Measurements from ENCODE around the gene SMG6.

The SMG6 gene

GRCh38 chr17:2044263-2044894 lies 259.2 kb downstream of the SMG6 start:
- no peak overlapping the region for H3K4me3 ChIP-seq (ENCODE audit: low read length)
- DNase-seq (ENCODE audit: low read depth) = no peak
- TF ChIP-seq CTCF (conservative IDR thresholded peaks at IDR 0.05; ENCODE audit: low read depth, low read length) = no peak

GRCh38 chr17:2043785-2044184 lies 259.8 kb downstream of the SMG6 start:
- no peak overlapping the region for H3K4me3 ChIP-seq (ENCODE audit: low read length)
- TF ChIP-seq CTCF (conservative IDR thresholded peaks at IDR 0.05; ENCODE audit: low read depth, low read length) = no peak
- DNase-seq (ENCODE audit: low read depth) = no peak

GRCh38 chr17:2042933-2043332 lies 260.7 kb downstream of the SMG6 start:
- no peak for TF ChIP-seq CTCF (conservative IDR thresholded peaks at IDR 0.05; ENCODE audit: low read depth, low read length)
- no peak for DNase-seq (ENCODE audit: low read depth)
- H3K4me3 ChIP-seq (ENCODE audit: low read length) = peak overlapping the region; percentile 86

GRCh38 chr17:2042390-2042847 lies 261.2 kb downstream of the SMG6 start:
- TF ChIP-seq CTCF (conservative IDR thresholded peaks at IDR 0.05; ENCODE audit: low read depth, low read length) = peak; percentile 58
- peak overlapping the region; percentile 86 for H3K4me3 ChIP-seq (ENCODE audit: low read length)
- no peak for DNase-seq (ENCODE audit: low read depth)

- peak within 1 kb of the TSS; percentile 86 for H3K4me3 ChIP-seq (ENCODE audit: low read length)
- TF ChIP-seq CTCF (conservative IDR thresholded peaks at IDR 0.05; ENCODE audit: low read depth, low read length) = peak; percentile 51
- DNase-seq (ENCODE audit: low read depth) = peak; percentile 76
Observed at GRCh38 chr17:2041561-2042389, 261.8 kb downstream of the SMG6 start, which contains the start of gene OVCA2. Gene OVCA2 (plus strand): TSS chr17:2042022. CDS start chr17:2042048, 26 bp downstream.

- TF ChIP-seq CTCF (conservative IDR thresholded peaks at IDR 0.05; ENCODE audit: low read depth, low read length) = no peak
- no peak for DNase-seq (ENCODE audit: low read depth)
- H3K4me3 ChIP-seq (ENCODE audit: low read length) = peak overlapping the region; percentile 86
Observed at GRCh38 chr17:2040942-2041560, 262.5 kb downstream of the SMG6 start.

All from retinal pigment epithelial cell (primary cell).